Measurements from ENCODE around the gene GJB4.
"Not testable (repeated sequence)": the region's sequence is repeated elsewhere in the genome, so short reads cannot be mapped to it uniquely, and the experiment has no call there.

The GJB4 gene

GRCh38 chr1:34808051-34808810, 48.7 kb downstream of the GJB4 start:
- DNase-seq = no peak

DNA sequence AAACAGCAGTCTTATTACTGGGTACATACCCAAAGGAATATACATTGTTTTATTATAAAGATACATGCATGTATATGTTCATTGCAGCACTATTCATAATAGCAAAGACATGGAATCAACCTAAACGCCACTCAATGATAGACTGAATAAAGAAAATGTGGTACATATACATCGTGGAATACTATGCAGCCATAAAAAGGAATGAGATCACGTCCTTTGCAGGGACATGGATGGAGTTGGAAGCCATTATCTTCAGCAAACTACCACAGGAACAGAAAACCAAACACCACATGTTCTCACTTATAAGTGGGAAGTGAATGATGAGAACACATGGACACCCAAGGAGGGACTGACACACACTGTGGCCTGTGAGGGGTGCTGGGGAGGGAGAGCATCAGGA, 51.2 kb downstream of the GJB4 start:
- DNase-seq = not testable (repeated sequence)

All from DMS79 (cell line).